ENCODE data around the gene ANO10. TPM values are rescaled to one million over a fixed set of nuclear protein-coding genes. Genes with fewer than 3 reads are reported as not detected.

The ANO10 gene
- total RNA-seq, 1 donor from 2014 or later = 4.2 TPM

DNA sequence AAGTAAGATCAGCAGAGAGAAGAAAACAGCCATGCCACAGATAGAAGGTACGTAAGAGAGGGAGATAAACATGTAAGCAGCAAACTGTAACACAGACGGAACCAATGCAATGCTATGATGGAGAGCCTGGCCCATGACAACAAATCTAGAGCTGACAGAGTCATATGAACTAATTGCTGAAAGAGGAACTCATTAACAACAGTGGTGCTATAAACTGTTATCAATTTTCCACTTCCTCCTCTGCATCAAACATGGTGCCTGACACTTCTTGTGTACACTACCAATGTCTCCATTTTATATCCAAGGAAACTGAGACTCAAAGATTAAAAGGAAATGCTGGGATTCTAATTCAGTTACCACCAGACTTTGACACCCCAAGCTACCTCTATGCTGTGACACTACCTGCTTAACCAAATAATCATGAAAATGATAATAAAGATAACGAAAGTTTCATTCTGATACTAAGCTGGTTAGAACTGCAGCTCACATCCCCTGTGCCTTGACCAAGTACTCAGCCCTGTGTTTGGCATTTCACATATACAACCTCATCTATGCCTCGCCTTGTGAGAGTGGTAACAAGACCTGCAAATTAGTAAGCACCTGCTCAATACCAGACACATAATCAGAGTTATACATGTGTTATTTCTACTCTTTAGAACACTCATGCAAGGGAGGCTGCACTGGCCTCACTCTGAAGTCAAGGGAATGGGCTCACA is 79.3 kb downstream of the ANO10 start:
- H3K9me3 Mint-ChIP-seq = no peaks in the 10 kb centered on the region
- no peak for DNase-seq (ENCODE audit: low spot score)
- H3K27me3 Mint-ChIP-seq (ENCODE audit: insufficient read depth) = peaks cover 2% of the 10 kb centered on the region
- H3K4me1 Mint-ChIP-seq (ENCODE audit: low read depth) = no peaks in the 10 kb centered on the region
- no peak overlapping the region for H3K27ac Mint-ChIP-seq
- H3K36me3 Mint-ChIP-seq (ENCODE audit: low read depth) = no peaks in the 10 kb centered on the region
- H3K4me3 Mint-ChIP-seq = no peak overlapping the region
- intact Hi-C loops (cut with micrococcal nuclease) = loop anchor here (10.0 kb wide), 2 partner anchors 212 to 452 kb away; no protein-coding TSS in a partner anchor

DNA sequence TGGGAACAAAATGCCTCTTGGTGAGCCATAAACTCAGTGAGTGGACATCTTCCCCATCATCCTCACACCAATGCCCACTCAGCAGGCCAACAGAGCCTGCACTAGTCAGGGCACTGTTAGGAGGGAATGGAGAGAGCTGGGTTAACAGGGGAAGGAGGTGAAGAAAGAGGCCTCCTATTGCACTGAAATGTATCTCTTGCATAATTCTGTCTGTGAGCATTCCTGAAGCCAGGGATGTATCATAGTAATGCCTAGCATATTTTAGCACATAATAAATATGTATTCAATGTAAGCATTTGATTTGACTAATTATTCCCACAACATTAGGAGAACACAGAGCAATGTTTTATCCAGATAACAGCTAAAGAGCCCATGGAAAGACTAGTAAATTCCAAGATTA is 81.2 kb downstream of the ANO10 start:
- Mint-ChIP-seq H3K27ac (no peak overlapping the region), H3K36me3 (ENCODE audit: low read depth) (no peaks in the 10 kb centered on the region), H3K9me3 (no peaks in the 10 kb centered on the region), H3K4me1 (ENCODE audit: low read depth) (no peaks in the 10 kb centered on the region), H3K4me3 (no peak overlapping the region), H3K27me3 (ENCODE audit: insufficient read depth) (peaks cover 2% of the 10 kb centered on the region)
- DNase-seq (ENCODE audit: low spot score) = no peak
- intact Hi-C loops (cut with micrococcal nuclease) = loop anchor here (10.0 kb wide), 2 partner anchors 214 to 454 kb away; no protein-coding TSS in a partner anchor

DNA sequence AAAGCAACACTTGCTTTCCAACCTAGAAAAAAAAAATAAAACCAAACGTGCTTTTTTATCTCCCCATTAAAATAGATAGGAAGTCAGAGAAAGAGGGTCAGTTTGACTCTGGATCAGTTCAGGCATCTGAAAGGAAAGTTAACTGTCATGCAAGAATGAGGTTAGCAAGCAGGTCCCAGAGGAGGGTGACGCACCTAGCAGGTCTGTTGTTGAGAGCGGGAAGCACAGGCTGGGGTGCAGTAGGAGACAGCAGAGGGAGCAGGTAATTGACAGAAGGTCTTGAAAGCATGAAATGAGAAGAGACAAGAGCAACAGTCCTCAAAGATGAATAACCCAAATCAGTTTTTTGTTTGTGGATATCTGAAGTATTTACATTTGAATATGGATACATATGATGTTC is 82.5 kb downstream of the ANO10 start:
- no peak overlapping the region for H3K4me3 Mint-ChIP-seq
- intact Hi-C loops (cut with micrococcal nuclease) = no loop called here
- no peaks in the 10 kb centered on the region for H3K9me3 Mint-ChIP-seq
- no peaks in the 10 kb centered on the region for H3K36me3 Mint-ChIP-seq (ENCODE audit: low read depth)
- no peaks in the 10 kb centered on the region for H3K4me1 Mint-ChIP-seq (ENCODE audit: low read depth)
- no peak overlapping the region for H3K27ac Mint-ChIP-seq
- no peak for DNase-seq (ENCODE audit: low spot score)
- H3K27me3 Mint-ChIP-seq (ENCODE audit: insufficient read depth) = peaks cover 2% of the 10 kb centered on the region

GRCh38 chr3:43537225-43537624 is 84.6 kb downstream of the ANO10 start:
- Mint-ChIP-seq H3K4me1 (ENCODE audit: low read depth) (no peaks in the 10 kb centered on the region), H3K27ac (no peak overlapping the region), H3K36me3 (ENCODE audit: low read depth) (no peaks in the 10 kb centered on the region), H3K9me3 (no peaks in the 10 kb centered on the region), H3K27me3 (ENCODE audit: insufficient read depth) (peaks cover 2% of the 10 kb centered on the region), H3K4me3 (no peak overlapping the region)
- intact Hi-C loops (cut with micrococcal nuclease) = no loop called here
- no peak for DNase-seq (ENCODE audit: low spot score)

- Mint-ChIP-seq H3K27me3 (ENCODE audit: insufficient read depth) (no peaks in the 10 kb centered on the region), H3K9me3 (no peaks in the 10 kb centered on the region), H3K4me1 (ENCODE audit: low read depth) (no peaks in the 10 kb centered on the region), H3K27ac (no peak overlapping the region), H3K36me3 (ENCODE audit: low read depth) (no peaks in the 10 kb centered on the region), H3K4me3 (no peak overlapping the region)
- intact Hi-C loops (cut with micrococcal nuclease) = no loop called here
- no peak for DNase-seq (ENCODE audit: low spot score)
Measured at GRCh38 chr3:43534675-43535074, 87.1 kb downstream of the ANO10 start.

GRCh38 chr3:43533009-43533408 is 88.8 kb downstream of the ANO10 start:
- no peaks in the 10 kb centered on the region for H3K27me3 Mint-ChIP-seq (ENCODE audit: insufficient read depth)
- no peak for DNase-seq (ENCODE audit: low spot score)
- no peaks in the 10 kb centered on the region for H3K36me3 Mint-ChIP-seq (ENCODE audit: low read depth)
- H3K4me3 Mint-ChIP-seq = no peak overlapping the region
- H3K4me1 Mint-ChIP-seq (ENCODE audit: low read depth) = no peaks in the 10 kb centered on the region
- no peaks in the 10 kb centered on the region for H3K9me3 Mint-ChIP-seq
- H3K27ac Mint-ChIP-seq = no peak overlapping the region
- intact Hi-C loops (cut with micrococcal nuclease) = no loop called here

DNA sequence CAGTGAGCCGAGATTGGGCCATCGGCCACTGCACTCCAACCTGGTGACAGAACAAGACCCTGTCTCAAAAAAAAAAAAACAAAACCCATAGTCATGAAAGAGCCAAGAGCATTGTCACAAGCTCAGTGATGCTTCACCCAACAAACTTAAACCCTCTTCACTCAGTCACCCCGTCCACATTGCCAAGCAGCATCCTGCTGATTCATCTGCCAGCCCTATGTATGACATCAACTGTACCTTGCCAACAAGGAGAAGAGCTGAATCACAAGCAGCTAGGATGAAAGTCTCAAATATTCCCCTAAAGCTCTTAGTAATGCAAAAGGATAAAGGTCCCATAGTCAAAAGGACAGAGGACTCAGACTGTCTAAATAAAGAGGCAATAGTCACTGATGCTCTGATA is 90.0 kb downstream of the ANO10 start:
- H3K4me3 Mint-ChIP-seq = no peak overlapping the region
- no peaks in the 10 kb centered on the region for H3K27me3 Mint-ChIP-seq (ENCODE audit: insufficient read depth)
- no peak for DNase-seq (ENCODE audit: low spot score)
- peaks cover 6% of the 10 kb centered on the region for H3K9me3 Mint-ChIP-seq
- H3K4me1 Mint-ChIP-seq (ENCODE audit: low read depth) = no peaks in the 10 kb centered on the region
- no peak overlapping the region for H3K27ac Mint-ChIP-seq
- H3K36me3 Mint-ChIP-seq (ENCODE audit: low read depth) = peaks cover 3% of the 10 kb centered on the region
- intact Hi-C loops (cut with micrococcal nuclease) = no loop called here

DNA sequence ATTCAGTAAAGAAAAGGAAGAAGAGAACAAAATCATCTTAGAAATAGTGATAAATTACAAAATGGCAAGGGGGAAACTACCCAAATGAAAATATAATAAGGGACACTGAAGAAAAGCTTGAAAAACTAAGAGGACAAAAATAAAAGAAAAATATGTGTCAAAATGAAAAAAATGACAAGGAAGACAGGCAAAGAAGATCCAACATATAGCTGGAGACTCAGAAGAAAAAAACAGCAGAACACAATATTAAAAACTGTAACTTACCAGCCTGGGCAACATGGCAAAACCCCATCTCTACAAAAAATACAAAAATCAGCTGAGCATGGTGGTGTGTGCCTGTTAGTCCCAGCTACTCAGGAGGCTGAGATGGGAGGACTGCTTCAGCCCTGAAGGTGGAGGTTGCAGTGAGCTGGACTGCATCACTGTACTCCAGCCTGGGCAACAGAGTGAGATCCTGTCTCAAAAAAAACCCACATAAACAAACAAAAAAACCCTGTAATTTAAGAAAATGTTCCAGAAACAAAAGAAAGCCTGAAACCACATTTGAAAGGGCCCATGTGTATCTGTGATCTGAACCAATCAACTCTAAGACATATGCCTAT is 93.2 kb downstream of the ANO10 start:
- Mint-ChIP-seq H3K27me3 (ENCODE audit: insufficient read depth) (no peaks in the 10 kb centered on the region), H3K9me3 (peaks cover 6% of the 10 kb centered on the region), H3K4me1 (ENCODE audit: low read depth) (no peaks in the 10 kb centered on the region), H3K4me3 (no peak overlapping the region), H3K27ac (no peak overlapping the region), H3K36me3 (ENCODE audit: low read depth) (peaks cover 3% of the 10 kb centered on the region)
- intact Hi-C loops (cut with micrococcal nuclease) = no loop called here
- no peak for DNase-seq (ENCODE audit: low spot score)

DNA sequence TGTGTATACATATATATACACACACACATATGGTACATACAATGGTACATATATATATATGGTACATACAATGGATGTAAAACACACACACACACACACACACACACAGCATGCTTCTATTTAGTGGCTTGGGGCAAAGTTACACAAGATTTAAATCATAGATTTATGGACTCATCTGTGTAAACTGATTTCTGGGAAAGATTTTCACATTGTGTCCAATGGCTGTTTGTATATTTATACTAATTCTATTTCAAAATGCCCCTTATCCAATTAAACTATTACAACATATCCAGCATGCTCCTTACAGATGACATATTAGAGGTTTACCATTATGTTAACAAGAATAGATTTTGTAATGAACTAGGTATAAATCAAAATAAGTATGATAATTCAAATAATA is 94.9 kb downstream of the ANO10 start:
- no peaks in the 10 kb centered on the region for H3K4me1 Mint-ChIP-seq (ENCODE audit: low read depth)
- intact Hi-C loops (cut with micrococcal nuclease) = no loop called here
- H3K36me3 Mint-ChIP-seq (ENCODE audit: low read depth) = peaks cover 3% of the 10 kb centered on the region
- peaks cover 6% of the 10 kb centered on the region for H3K9me3 Mint-ChIP-seq
- H3K4me3 Mint-ChIP-seq = no peak overlapping the region
- no peak for DNase-seq (ENCODE audit: low spot score)
- no peaks in the 10 kb centered on the region for H3K27me3 Mint-ChIP-seq (ENCODE audit: insufficient read depth)
- no peak overlapping the region for H3K27ac Mint-ChIP-seq

- H3K27ac Mint-ChIP-seq = no peak overlapping the region
- peaks cover 3% of the 10 kb centered on the region for H3K36me3 Mint-ChIP-seq (ENCODE audit: low read depth)
- H3K4me3 Mint-ChIP-seq = no peak overlapping the region
- H3K4me1 Mint-ChIP-seq (ENCODE audit: low read depth) = no peaks in the 10 kb centered on the region
- peaks cover 6% of the 10 kb centered on the region for H3K9me3 Mint-ChIP-seq
- DNase-seq (ENCODE audit: low spot score) = no peak
- intact Hi-C loops (cut with micrococcal nuclease) = no loop called here
- H3K27me3 Mint-ChIP-seq (ENCODE audit: insufficient read depth) = no peaks in the 10 kb centered on the region
Measured at GRCh38 chr3:43525941-43526607, 95.7 kb downstream of the ANO10 start.

GRCh38 chr3:43525386-43525785 is 96.4 kb downstream of the ANO10 start:
- no peak for DNase-seq (ENCODE audit: low spot score)
- peaks cover 6% of the 10 kb centered on the region for H3K9me3 Mint-ChIP-seq
- intact Hi-C loops (cut with micrococcal nuclease) = no loop called here

GRCh38 chr3:43523454-43524053 is 98.3 kb downstream of the ANO10 start:
- H3K4me1 Mint-ChIP-seq (ENCODE audit: low read depth) = no peaks in the 10 kb centered on the region
- H3K4me3 Mint-ChIP-seq = no peak overlapping the region
- H3K9me3 Mint-ChIP-seq = peaks cover 23% of the 10 kb centered on the region
- DNase-seq (ENCODE audit: low spot score) = no peak
- peaks cover 10% of the 10 kb centered on the region for H3K36me3 Mint-ChIP-seq (ENCODE audit: low read depth)
- no peak overlapping the region for H3K27ac Mint-ChIP-seq
- no peaks in the 10 kb centered on the region for H3K27me3 Mint-ChIP-seq (ENCODE audit: insufficient read depth)
- intact Hi-C loops (cut with micrococcal nuclease) = loop anchor here (2.0 kb wide), 1 partner anchor 19 kb away; no protein-coding TSS in a partner anchor

More at GRCh38 chr3:43525386-43525785, 96.4 kb downstream of the ANO10 start:
- Mint-ChIP-seq H3K27me3 (ENCODE audit: insufficient read depth) (no peaks in the 10 kb centered on the region), H3K4me1 (ENCODE audit: low read depth) (no peaks in the 10 kb centered on the region), H3K4me3 (no peak overlapping the region), H3K27ac (no peak overlapping the region), H3K36me3 (ENCODE audit: low read depth) (peaks cover 3% of the 10 kb centered on the region)
